Measurements from ENCODE around the gene UST.
"Not testable (repeated sequence)": the region's sequence is repeated elsewhere in the genome, so short reads cannot be mapped to it uniquely, and the experiment has no call there.

Gene UST

DNA sequence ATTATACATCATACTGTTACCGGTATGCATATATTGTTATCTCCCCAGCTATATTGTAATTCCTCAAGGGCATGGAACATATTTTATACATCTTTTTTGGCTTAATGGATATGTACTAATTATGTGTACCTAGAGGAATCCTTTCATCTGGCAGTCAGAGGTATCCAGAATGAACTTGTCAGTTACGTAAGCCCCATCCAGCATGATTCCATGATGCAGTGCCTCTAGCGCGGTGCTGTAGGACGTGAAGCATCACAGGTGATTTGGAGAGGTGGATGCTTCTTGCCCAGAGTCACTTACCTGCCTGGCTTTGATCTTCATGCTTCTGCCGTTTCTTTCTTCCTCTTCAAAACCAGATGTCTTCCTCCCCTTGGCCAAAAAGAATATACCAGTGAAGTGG, 159.1 kb downstream of the UST start:
- no peaks in the 10 kb centered on the region for H3K4me1 ChIP-seq (ENCODE audit: control insufficient read depth, insufficient read depth, low read length, poor library complexity, severe bottlenecking)
- no peaks in the 10 kb centered on the region for H3K36me3 ChIP-seq (ENCODE audit: control insufficient read depth, insufficient read depth, low read length)
- no peak overlapping the region for H3K4me3 ChIP-seq (ENCODE audit: extremely low read depth, insufficient read depth, low read length, poor library complexity, severe bottlenecking)
- H3K9me3 ChIP-seq (ENCODE audit: control insufficient read depth, low read length) = no peaks in the 10 kb centered on the region
- H3K27ac ChIP-seq (ENCODE audit: low read depth, low read length, severe bottlenecking) = no peak overlapping the region
- 95 to 100% methylated on average over 4 of the region's 6 CpGs for WGBS, 2 experiments (ENCODE audit: insufficient coverage in 2 of 2)

DNA sequence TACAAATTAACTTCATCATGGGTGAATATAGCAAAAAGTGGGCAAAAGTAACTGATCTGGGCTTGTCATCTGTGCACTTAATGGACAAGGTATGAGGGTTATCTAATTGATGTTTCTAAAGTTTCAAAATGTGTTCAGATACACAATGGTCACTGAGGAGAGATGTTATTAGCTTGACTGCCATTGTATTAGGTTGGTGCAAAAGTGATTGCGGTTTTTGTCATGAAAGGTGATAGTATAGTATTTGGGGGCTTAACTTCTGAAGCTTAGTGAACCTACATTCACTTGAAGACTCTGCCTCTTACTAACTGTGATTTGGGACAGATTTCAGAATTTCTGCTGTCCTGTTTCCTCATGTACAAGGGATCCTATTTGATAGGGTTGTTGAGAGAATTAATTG, 159.6 kb downstream of the UST start:
- Histone ChIP-seq H3K4me3 (ENCODE audit: extremely low read depth, insufficient read depth, low read length, poor library complexity, severe bottlenecking) (no peak overlapping the region), H3K4me1 (ENCODE audit: control insufficient read depth, insufficient read depth, low read length, poor library complexity, severe bottlenecking) (no peaks in the 10 kb centered on the region), H3K36me3 (ENCODE audit: control insufficient read depth, insufficient read depth, low read length) (no peaks in the 10 kb centered on the region), H3K9me3 (ENCODE audit: control insufficient read depth, low read length) (no peaks in the 10 kb centered on the region), H3K27ac (ENCODE audit: low read depth, low read length, severe bottlenecking) (no peak overlapping the region)
- 80% methylated on average over 1 of the region's 1 CpG; no CpG with 5 or more reads in 1 of the 2 experiments for WGBS, 2 experiments (ENCODE audit: insufficient coverage in 2 of 2)

DNA sequence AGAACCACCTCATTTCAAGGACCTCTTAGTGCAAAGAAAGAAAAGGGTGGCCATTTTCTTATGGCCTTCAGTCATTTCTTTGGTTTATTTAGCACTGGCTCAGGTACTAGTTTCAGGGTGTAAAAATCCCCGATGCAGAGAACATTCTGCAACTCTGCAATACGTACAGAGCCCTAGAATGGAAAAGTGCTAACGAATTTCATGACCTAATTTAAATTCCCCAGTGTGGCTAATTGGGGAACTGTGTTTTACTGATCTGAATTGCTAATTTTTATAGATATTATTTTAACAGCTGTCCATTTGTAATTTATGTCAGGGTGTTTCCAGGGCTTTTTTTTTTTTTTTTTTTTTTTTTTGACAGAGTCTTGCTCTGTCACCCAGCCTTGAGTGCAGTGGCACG, 160.7 kb downstream of the UST start:
- Histone ChIP-seq H3K4me1 (ENCODE audit: control insufficient read depth, insufficient read depth, low read length, poor library complexity, severe bottlenecking) (no peaks in the 10 kb centered on the region), H3K9me3 (ENCODE audit: control insufficient read depth, low read length) (no peaks in the 10 kb centered on the region), H3K27ac (ENCODE audit: low read depth, low read length, severe bottlenecking) (no peak overlapping the region), H3K36me3 (ENCODE audit: control insufficient read depth, insufficient read depth, low read length) (no peaks in the 10 kb centered on the region), H3K4me3 (ENCODE audit: extremely low read depth, insufficient read depth, low read length, poor library complexity, severe bottlenecking) (no peak overlapping the region)
- WGBS, 2 experiments (ENCODE audit: insufficient coverage in 2 of 2) = 89 to 95% methylated on average over 3 to 4 of the region's 4 CpGs

DNA sequence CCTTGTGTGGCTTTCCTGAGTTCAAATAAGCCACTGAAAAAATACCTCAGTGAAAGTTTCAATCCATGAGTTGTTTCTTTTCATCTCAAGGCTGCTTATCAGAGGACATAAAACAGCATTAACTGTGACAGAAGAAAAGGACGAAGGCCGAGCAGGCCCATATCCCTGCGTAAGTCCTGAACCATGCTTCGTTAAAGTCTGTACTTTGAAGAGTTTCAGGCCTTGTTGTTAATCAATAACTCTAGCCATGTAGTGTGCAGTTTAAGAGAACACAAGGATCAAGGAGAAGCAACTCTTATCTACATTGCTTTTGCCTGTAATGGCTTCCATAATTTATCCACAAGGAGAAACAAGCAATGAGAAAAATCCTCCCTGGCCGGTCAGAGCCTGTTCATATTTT, 165.4 kb downstream of the UST start:
- no peaks in the 10 kb centered on the region for H3K4me1 ChIP-seq (ENCODE audit: control insufficient read depth, insufficient read depth, low read length, poor library complexity, severe bottlenecking)
- no peak overlapping the region for H3K4me3 ChIP-seq (ENCODE audit: extremely low read depth, insufficient read depth, low read length, poor library complexity, severe bottlenecking)
- H3K27ac ChIP-seq (ENCODE audit: low read depth, low read length, severe bottlenecking) = no peak overlapping the region
- 92 to 100% methylated on average over 4 of the region's 5 CpGs for WGBS, 2 experiments (ENCODE audit: insufficient coverage in 2 of 2)
- H3K9me3 ChIP-seq (ENCODE audit: control insufficient read depth, low read length) = peaks cover 3% of the 10 kb centered on the region
- H3K36me3 ChIP-seq (ENCODE audit: control insufficient read depth, insufficient read depth, low read length) = no peaks in the 10 kb centered on the region

DNA sequence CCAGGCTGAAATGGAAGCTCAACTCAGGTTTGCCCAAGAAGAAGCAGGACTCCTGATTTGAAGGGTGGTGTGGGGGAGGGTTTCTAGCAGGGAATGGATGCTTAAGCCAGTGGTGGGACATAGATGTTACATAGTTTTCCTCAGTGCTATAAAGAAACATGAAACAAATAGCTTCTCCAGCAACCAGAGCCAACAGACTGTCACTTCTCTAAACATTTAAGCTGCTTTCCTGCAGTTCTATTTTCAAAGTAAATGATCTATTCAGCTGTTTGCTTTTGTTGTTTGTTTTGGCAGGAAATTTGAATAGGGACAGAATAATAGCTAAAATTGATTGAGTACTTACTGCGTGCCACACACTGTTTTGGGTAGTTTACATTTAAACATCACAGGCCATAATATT, 169.0 kb downstream of the UST start:
- no peaks in the 10 kb centered on the region for H3K4me1 ChIP-seq (ENCODE audit: control insufficient read depth, insufficient read depth, low read length, poor library complexity, severe bottlenecking)
- no peaks in the 10 kb centered on the region for H3K36me3 ChIP-seq (ENCODE audit: control insufficient read depth, insufficient read depth, low read length)
- H3K27ac ChIP-seq (ENCODE audit: low read depth, low read length, severe bottlenecking) = no peak overlapping the region
- 80 to 100% methylated on average over 1 of the region's 1 CpG for WGBS, 2 experiments (ENCODE audit: insufficient coverage in 2 of 2)
- H3K4me3 ChIP-seq (ENCODE audit: extremely low read depth, insufficient read depth, low read length, poor library complexity, severe bottlenecking) = no peak overlapping the region
- peaks cover 3% of the 10 kb centered on the region for H3K9me3 ChIP-seq (ENCODE audit: control insufficient read depth, low read length)

DNA sequence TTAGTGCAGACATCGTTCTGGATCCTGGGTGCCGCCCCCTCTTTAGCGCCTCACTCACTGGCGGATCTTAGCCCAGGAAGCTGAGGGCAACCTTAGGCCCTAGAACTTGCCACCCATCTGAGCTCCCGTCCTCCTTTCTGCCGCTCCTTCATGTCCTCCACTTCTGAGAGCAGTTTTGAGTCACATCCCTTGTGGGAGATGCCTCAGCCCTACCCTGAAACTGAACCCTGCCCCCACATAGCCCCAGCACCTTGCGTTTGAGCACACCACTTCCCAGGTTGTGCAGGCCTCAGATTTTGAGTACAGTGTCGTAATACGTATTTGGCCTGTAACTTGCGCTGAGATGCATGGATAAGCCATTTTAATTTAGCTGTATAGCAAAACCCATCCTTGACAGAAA, 169.7 kb downstream of the UST start:
- H3K4me1 ChIP-seq (ENCODE audit: control insufficient read depth, insufficient read depth, low read length, poor library complexity, severe bottlenecking); H3K9me3 ChIP-seq (ENCODE audit: control insufficient read depth, low read length); H3K36me3 ChIP-seq (ENCODE audit: control insufficient read depth, insufficient read depth, low read length); H3K4me3 ChIP-seq (ENCODE audit: extremely low read depth, insufficient read depth, low read length, poor library complexity, severe bottlenecking); H3K27ac ChIP-seq (ENCODE audit: low read depth, low read length, severe bottlenecking): not testable (repeated sequence)
- 95 to 96% methylated on average over 7 to 10 of the region's 10 CpGs for WGBS, 2 experiments (ENCODE audit: insufficient coverage in 2 of 2)

DNA sequence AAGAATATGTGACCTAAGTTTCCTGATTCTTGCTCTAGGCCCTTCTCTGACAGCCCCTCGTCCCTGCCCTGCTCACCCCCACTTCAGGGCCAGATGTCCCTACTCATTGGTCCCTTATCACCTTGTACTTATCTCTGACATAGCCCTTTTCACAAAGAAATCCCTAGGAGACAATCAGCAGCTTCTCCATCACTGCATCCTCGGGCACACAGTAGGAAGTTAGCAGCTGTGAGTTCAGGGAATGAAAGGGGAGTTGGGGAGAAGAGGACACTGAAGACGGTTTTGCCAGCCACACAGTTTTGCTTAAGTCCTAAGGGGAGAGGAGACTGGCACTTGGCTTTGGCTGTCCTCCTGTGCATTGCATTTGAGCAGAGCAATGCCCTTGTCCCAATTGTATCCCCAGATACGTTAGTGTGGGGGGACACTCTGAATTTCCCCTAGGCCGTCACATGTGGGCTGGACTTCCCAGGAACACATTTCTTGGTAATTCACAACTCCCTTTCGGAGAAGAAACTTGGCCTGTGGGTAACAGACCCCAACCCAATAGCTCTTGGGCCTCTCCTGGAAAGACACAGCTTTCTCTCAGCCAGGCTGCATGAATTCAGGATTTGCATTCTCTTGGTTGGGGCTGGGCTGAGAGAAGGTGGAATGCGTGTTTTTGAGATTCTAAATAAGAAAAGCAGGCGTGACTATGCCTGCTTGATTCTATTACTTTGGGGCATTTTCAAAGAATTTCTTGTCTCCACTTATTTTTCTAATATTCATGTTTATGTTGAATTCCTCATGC, 177.6 kb downstream of the UST start:
- Histone ChIP-seq H3K4me1 (ENCODE audit: control insufficient read depth, insufficient read depth, low read length, poor library complexity, severe bottlenecking) (no peaks in the 10 kb centered on the region), H3K27ac (ENCODE audit: low read depth, low read length, severe bottlenecking) (no peak overlapping the region), H3K36me3 (ENCODE audit: control insufficient read depth, insufficient read depth, low read length) (no peaks in the 10 kb centered on the region), H3K9me3 (ENCODE audit: control insufficient read depth, low read length) (no peaks in the 10 kb centered on the region), H3K4me3 (ENCODE audit: extremely low read depth, insufficient read depth, low read length, poor library complexity, severe bottlenecking) (no peak overlapping the region)
- WGBS, 2 experiments (ENCODE audit: insufficient coverage in 2 of 2) = 65 to 69% methylated on average over 4 to 5 of the region's 8 CpGs

DNA sequence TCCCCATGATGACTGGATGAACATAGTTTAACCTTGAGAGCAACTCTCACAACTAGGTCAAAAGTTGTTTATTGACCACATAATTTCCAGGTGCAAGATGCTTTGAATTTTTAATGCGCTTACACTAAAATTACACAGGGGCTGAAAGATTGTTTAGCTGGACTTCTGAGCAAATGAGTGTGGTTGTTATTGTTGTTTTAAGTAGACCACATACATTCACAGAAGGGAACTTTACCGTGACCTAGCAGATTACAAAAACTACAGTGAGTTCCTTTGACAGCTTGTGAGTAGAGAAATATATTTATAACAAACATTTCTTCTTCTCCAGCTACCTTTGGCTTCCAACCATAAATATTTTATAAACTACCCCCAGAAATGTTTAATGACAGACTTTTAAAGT, 178.9 kb downstream of the UST start:
- no peak overlapping the region for H3K4me3 ChIP-seq (ENCODE audit: extremely low read depth, insufficient read depth, low read length, poor library complexity, severe bottlenecking)
- no peaks in the 10 kb centered on the region for H3K4me1 ChIP-seq (ENCODE audit: control insufficient read depth, insufficient read depth, low read length, poor library complexity, severe bottlenecking)
- no peaks in the 10 kb centered on the region for H3K36me3 ChIP-seq (ENCODE audit: control insufficient read depth, insufficient read depth, low read length)
- WGBS, 2 experiments (ENCODE audit: insufficient coverage in 2 of 2) = no CpG with 5 or more reads among the region's 2 CpGs
- H3K27ac ChIP-seq (ENCODE audit: low read depth, low read length, severe bottlenecking) = no peak overlapping the region
- no peaks in the 10 kb centered on the region for H3K9me3 ChIP-seq (ENCODE audit: control insufficient read depth, low read length)

DNA sequence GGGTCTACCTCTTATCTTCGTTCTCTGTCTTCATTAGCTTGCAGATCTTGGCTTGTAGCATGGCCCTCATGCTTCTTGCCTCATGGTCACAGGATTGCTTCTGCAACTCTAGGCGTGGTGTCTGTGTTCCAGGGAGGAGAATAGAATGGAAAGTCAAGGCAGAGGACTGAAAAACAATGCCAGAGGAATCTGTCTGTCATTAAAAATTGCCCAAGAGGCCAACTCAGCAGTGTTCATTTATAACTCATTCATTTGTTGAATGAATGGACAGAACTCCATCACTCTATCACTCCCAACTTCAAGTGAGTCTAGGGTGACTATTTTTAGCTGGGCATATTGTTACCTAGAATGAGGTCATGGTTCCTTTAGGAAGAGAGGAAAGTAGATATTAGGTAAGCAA, 179.6 kb downstream of the UST start:
- H3K4me3 ChIP-seq (ENCODE audit: extremely low read depth, insufficient read depth, low read length, poor library complexity, severe bottlenecking) = no peak overlapping the region
- H3K9me3 ChIP-seq (ENCODE audit: control insufficient read depth, low read length) = no peaks in the 10 kb centered on the region
- 70 to 100% methylated on average over 1 to 2 of the region's 2 CpGs for WGBS, 2 experiments (ENCODE audit: insufficient coverage in 2 of 2)
- no peaks in the 10 kb centered on the region for H3K4me1 ChIP-seq (ENCODE audit: control insufficient read depth, insufficient read depth, low read length, poor library complexity, severe bottlenecking)
- H3K36me3 ChIP-seq (ENCODE audit: control insufficient read depth, insufficient read depth, low read length) = no peaks in the 10 kb centered on the region
- no peak overlapping the region for H3K27ac ChIP-seq (ENCODE audit: low read depth, low read length, severe bottlenecking)

DNA sequence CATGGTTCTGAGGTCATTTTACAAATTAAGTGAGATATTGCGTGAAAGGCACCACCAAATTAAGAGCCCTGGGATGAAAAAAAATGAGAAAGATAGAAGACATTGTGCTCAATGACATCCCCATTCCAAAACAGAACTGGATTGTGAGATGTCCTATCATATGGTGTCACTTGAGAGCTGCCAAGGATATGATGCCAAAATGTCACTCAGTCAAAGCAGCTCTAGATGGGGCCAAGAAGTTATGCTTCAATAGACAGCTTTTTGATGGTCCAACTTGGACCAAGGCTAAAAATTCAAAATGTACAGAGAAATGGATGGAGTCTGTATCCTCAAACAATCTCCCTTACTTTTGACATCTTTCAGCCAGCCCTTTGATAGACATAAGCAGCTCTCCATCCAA, 180.8 kb downstream of the UST start:
- WGBS, 2 experiments (ENCODE audit: insufficient coverage in 2 of 2) = 78% methylated on average over 1 of the region's 1 CpG; no CpG with 5 or more reads in 1 of the 2 experiments
- Histone ChIP-seq H3K27ac (ENCODE audit: low read depth, low read length, severe bottlenecking) (no peak overlapping the region), H3K36me3 (ENCODE audit: control insufficient read depth, insufficient read depth, low read length) (no peaks in the 10 kb centered on the region), H3K4me1 (ENCODE audit: control insufficient read depth, insufficient read depth, low read length, poor library complexity, severe bottlenecking) (no peaks in the 10 kb centered on the region), H3K4me3 (ENCODE audit: extremely low read depth, insufficient read depth, low read length, poor library complexity, severe bottlenecking) (no peak overlapping the region), H3K9me3 (ENCODE audit: control insufficient read depth, low read length) (no peaks in the 10 kb centered on the region)

DNA sequence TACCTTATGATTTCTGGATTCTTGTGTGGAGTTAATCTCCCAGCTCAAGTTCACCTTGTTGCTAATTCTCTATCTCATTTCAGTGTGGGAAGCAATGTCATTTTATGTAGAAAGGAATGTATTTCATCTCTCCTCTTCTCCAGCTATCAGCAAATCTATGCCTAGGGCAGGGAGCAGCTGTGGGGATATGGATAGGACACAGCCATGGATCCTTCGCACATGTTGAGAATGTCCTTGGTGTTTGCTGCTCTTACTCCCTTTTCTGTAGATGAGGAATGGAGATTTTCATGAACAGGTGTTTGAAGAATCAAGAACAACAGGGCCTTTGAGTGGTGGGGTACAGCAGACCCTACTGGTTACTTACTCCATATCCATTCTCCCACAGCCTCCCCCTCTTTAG, 182.0 kb downstream of the UST start:
- 67 to 100% methylated on average over 1 of the region's 1 CpG for WGBS, 2 experiments (ENCODE audit: insufficient coverage in 2 of 2)

More for the DNA sequence above, 182.0 kb downstream of the UST start:
- no peaks in the 10 kb centered on the region for H3K9me3 ChIP-seq (ENCODE audit: control insufficient read depth, low read length)
- no peaks in the 10 kb centered on the region for H3K36me3 ChIP-seq (ENCODE audit: control insufficient read depth, insufficient read depth, low read length)
- no peaks in the 10 kb centered on the region for H3K4me1 ChIP-seq (ENCODE audit: control insufficient read depth, insufficient read depth, low read length, poor library complexity, severe bottlenecking)
- H3K4me3 ChIP-seq (ENCODE audit: extremely low read depth, insufficient read depth, low read length, poor library complexity, severe bottlenecking) = no peak overlapping the region
- no peak overlapping the region for H3K27ac ChIP-seq (ENCODE audit: low read depth, low read length, severe bottlenecking)
